Measurements from ENCODE around the gene PRKX.

The PRKX gene

DNA sequence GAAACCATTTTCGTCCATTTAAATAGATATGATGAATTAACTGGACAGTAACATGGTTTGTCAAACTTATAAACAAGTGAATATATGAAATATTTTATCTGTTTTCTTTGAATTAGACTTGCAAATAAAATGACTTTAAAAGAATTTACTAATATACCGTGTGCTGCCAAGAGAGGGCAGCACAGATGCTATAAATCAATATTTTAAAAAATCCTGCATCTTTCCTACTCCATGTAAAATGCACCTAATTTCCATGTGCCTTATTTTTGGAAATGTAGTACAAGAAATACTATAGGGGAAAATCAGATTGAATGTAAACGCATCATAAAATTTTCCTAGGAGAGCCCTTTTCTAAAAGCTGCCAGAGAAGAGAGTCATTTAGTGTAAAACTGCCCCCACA is 62.2 kb downstream of the PRKX start:
- TF ChIP-seq ZBTB7A (IDR thresholded peaks at IDR 0.05; ENCODE audit: low read depth) = no peak
- peak; percentile 45 for TF ChIP-seq RAD21 (IDR thresholded peaks at IDR 0.05; ENCODE audit: low read depth)

DNA sequence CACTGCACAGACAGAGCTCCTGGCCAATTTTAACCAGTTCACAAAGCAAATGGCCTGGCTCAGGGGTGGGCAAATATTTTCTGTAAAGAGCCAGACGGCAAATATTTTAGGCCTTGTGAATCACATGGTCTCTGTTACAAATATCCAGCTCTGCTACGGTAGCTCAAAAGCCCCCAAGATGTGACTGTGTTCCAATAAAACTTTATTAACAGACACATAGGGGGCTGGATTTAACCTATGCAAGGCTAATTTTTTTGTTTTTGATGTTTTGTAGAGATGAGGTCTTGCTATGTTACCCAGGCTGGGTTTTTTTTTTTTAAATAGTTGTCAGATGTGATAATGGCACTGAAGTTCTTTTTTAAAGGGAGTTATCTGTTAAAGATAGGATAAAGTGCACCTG is 65.4 kb downstream of the PRKX start:
- TF ChIP-seq ZBTB7A (IDR thresholded peaks at IDR 0.05; ENCODE audit: low read depth) (no peak), NFIC (IDR thresholded peaks at IDR 0.05) (no peak), TAF1 (IDR thresholded peaks at IDR 0.05; ENCODE audit: low read depth) (no peak), CEBPB (IDR thresholded peaks at IDR 0.05) (no peak), TCF12 (IDR thresholded peaks at IDR 0.05; ENCODE audit: low read depth) (no peak)
- TF ChIP-seq, protein P1, sequence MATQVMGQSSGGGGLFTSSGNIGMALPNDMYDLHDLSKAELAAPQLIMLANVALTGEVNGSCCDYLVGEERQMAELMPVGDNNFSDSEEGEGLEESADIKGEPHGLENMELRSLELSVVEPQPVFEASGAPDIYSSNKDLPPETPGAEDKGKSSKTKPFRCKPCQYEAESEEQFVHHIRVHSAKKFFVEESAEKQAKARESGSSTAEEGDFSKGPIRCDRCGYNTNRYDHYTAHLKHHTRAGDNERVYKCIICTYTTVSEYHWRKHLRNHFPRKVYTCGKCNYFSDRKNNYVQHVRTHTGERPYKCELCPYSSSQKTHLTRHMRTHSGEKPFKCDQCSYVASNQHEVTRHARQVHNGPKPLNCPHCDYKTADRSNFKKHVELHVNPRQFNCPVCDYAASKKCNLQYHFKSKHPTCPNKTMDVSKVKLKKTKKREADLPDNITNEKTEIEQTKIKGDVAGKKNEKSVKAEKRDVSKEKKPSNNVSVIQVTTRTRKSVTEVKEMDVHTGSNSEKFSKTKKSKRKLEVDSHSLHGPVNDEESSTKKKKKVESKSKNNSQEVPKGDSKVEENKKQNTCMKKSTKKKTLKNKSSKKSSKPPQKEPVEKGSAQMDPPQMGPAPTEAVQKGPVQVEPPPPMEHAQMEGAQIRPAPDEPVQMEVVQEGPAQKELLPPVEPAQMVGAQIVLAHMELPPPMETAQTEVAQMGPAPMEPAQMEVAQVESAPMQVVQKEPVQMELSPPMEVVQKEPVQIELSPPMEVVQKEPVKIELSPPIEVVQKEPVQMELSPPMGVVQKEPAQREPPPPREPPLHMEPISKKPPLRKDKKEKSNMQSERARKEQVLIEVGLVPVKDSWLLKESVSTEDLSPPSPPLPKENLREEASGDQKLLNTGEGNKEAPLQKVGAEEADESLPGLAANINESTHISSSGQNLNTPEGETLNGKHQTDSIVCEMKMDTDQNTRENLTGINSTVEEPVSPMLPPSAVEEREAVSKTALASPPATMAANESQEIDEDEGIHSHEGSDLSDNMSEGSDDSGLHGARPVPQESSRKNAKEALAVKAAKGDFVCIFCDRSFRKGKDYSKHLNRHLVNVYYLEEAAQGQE (IDR thresholded peaks at IDR 0.05; ENCODE audit: low read depth) = no peak
- TF ChIP-seq, protein P2, sequence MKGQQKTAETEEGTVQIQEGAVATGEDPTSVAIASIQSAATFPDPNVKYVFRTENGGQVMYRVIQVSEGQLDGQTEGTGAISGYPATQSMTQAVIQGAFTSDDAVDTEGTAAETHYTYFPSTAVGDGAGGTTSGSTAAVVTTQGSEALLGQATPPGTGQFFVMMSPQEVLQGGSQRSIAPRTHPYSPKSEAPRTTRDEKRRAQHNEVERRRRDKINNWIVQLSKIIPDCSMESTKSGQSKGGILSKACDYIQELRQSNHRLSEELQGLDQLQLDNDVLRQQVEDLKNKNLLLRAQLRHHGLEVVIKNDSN (IDR thresholded peaks at IDR 0.05) = no peak
- TF ChIP-seq, protein P3, sequence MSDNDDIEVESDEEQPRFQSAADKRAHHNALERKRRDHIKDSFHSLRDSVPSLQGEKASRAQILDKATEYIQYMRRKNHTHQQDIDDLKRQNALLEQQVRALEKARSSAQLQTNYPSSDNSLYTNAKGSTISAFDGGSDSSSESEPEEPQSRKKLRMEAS (IDR thresholded peaks at IDR 0.05) = no peak

DNA sequence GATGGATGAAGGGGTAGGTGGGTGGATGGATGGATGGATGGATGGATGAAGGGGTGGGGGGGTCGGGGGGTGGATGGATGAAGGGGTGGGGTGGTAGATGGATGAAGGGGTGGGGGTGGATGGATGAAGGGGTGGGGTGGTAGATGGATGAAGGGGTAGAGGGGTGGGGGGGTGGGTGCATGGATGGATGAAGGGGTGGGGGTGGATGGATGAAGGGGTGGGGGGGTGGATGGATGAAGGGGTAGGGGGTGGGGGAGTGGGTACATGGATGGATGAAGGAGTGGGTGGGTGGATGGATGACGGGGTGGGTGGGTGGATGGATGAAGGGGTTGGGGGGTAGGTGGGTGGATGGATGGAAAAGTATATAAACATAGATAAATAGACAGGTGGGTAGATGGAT is 74.2 kb downstream of the PRKX start:
- no peak for TF ChIP-seq YY1 (IDR thresholded peaks at IDR 0.05; ENCODE audit: low read depth)
- TF ChIP-seq EP300 (IDR thresholded peaks at IDR 0.05; ENCODE audit: borderline replicate concordance) = no peak
- TF ChIP-seq, protein P3 (IDR thresholded peaks at IDR 0.05) = no peak
- TF ChIP-seq, protein P2 (IDR thresholded peaks at IDR 0.05) = no peak
- TF ChIP-seq EGR1 (IDR thresholded peaks at IDR 0.05) = no peak
- TF ChIP-seq RAD21 (IDR thresholded peaks at IDR 0.05; ENCODE audit: low read depth) = no peak
- no peak for TF ChIP-seq ZBTB7A (IDR thresholded peaks at IDR 0.05; ENCODE audit: low read depth)
- TF ChIP-seq CREB1 (IDR thresholded peaks at IDR 0.05; ENCODE audit: low read depth) = no peak
- no peak for TF ChIP-seq NFIC (IDR thresholded peaks at IDR 0.05)
- TF ChIP-seq FOXM1 (IDR thresholded peaks at IDR 0.05; ENCODE audit: borderline replicate concordance, low read depth) = no peak
- TF ChIP-seq TEAD4 (IDR thresholded peaks at IDR 0.05) = no peak
- TF ChIP-seq TCF12 (IDR thresholded peaks at IDR 0.05; ENCODE audit: low read depth) = no peak

DNA sequence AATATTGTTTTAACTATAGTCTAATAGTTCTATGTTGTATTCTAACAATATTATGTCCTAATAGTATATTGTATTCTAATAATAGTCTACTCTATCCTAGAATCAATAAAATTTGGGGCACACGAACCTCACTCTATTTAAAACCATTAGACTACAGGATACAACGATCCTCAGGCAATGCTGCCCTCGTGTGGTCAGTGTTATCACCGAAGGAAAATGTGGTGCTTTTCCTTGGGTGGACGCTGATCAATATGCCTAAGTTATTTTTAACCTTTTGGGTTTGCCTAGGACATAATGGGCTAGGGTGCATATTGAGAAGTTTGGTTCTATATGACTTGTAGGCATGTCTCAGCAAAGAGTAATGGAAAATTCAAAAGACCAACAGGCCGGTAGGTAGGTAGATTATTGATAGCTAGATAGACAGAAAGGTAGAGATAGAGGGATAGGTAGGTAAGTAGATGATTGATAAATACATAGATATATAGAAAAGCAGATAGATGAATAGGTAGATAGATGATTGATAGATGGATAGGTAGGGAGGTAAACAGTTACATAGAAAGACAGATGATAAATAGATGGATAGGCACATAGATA is 75.1 kb downstream of the PRKX start:
- TF ChIP-seq EP300 (IDR thresholded peaks at IDR 0.05; ENCODE audit: borderline replicate concordance) (no peak), YY1 (IDR thresholded peaks at IDR 0.05; ENCODE audit: low read depth) (no peak), RAD21 (IDR thresholded peaks at IDR 0.05; ENCODE audit: low read depth) (peak; percentile 60)

DNA sequence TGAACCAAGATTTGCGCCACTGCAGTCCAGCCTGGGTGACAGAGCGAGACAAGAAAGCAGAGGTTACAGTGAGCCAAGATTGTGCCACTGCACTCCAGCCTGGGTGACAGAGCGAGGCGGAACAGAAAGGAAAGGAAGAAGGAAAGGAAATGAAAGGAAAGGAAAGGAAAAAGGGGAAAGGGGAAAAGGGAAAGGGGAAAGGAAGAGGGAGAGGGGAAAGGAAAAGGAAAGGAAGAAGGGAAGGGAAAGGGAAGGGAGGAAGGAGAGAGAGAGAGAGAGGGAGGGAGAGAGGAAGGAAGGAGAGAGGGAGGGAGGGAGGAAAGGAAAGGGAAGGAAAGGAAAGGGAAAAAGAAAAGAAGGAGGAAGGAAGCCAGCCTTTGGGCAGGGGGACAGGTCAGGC is 76.6 kb downstream of the PRKX start:
- TF ChIP-seq EGR1 (IDR thresholded peaks at IDR 0.05) (no peak), FOXM1 (IDR thresholded peaks at IDR 0.05; ENCODE audit: borderline replicate concordance, low read depth) (no peak), TEAD4 (IDR thresholded peaks at IDR 0.05) (no peak), RAD21 (IDR thresholded peaks at IDR 0.05; ENCODE audit: low read depth) (no peak), TAF1 (IDR thresholded peaks at IDR 0.05; ENCODE audit: low read depth) (no peak), CREB1 (IDR thresholded peaks at IDR 0.05; ENCODE audit: low read depth) (no peak), ZBTB7A (IDR thresholded peaks at IDR 0.05; ENCODE audit: low read depth) (no peak), EP300 (IDR thresholded peaks at IDR 0.05; ENCODE audit: borderline replicate concordance) (no peak), TCF12 (IDR thresholded peaks at IDR 0.05; ENCODE audit: low read depth) (no peak)
- TF ChIP-seq, protein P2 (IDR thresholded peaks at IDR 0.05) = no peak
- TF ChIP-seq, protein P1 (IDR thresholded peaks at IDR 0.05; ENCODE audit: low read depth) = no peak

DNA sequence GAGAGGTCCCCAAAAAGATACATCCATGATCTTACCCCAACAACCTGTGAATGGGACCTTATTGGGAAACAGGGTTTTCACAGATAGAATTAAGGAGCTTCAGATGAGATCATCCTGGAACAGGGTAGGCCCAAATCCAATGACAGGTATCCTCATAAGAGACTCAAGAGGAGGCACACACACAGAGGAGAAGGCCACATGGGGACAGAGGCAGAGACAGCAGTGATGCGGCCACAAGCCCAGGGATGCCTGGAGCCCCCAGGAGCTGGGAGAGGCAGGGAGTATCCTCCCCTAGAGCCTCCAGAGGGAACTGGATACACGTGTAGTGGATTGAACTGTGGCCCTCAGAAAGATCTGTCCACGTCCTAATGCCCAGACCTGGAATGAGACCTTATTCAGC is 82.3 kb downstream of the PRKX start:
- TF ChIP-seq, protein P3 (IDR thresholded peaks at IDR 0.05) = no peak
- TF ChIP-seq TCF12 (IDR thresholded peaks at IDR 0.05; ENCODE audit: low read depth) (no peak), TEAD4 (IDR thresholded peaks at IDR 0.05) (no peak)

Data from Ishikawa (cell line).